Suprapubic skin (tissue), 3 donors: ENCODE data around the gene SLC16A12.

ENCODE experiments used
- EP300 ChIP-seq: sonication (generic); formaldehyde crosslinking; IDR thresholded peaks from one replicate; pipeline ENCODE4 v1.6.1; 2017; ENCODE audit warnings: antibody characterized with exemption
- POLR2A ChIP-seq, 2 donors: fragments of 450-650 bp; IDR thresholded peaks; one replicate each; pipeline ENCODE4 v1.6.1; 2017; ENCODE audit warnings: antibody characterized with exemption in 2 of 2, mild to moderate bottlenecking in 2 of 2, moderate library complexity in 2 of 2
- TF ChIP-seq, protein P1 (sequence below), 2 donors: fragments of 200-600 bp in 1 of 2; fragments of 450-650 bp in 1 of 2; sonication (generic) in 1 of 2; IDR thresholded peaks; one replicate each; pipeline ENCODE4 v1.5.1; 2016 to 2019; ENCODE audit warnings: antibody characterized with exemption in 2 of 2, mild to moderate bottlenecking in 1 of 2, moderate library complexity in 1 of 2

DNA sequence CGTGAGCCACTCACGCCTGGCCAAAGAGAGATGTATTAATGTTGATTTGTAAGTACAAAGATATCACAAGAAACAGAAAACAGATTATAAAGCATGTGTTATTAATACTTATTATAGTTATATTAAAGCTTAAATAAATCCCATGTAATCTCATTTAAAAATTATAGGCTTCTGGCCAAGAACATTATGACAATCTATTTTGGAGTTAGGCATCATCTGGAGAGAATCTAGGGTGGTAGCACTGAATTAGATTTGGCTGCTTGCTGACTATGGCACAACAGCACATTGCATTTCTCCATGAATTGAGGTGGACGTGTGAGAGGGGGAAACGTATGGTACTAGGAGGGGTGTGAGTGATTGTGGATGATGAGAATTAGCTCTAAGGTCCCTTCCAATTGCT, 16.8 kb upstream of the SLC16A12 start:
- TF ChIP-seq, protein P1, sequence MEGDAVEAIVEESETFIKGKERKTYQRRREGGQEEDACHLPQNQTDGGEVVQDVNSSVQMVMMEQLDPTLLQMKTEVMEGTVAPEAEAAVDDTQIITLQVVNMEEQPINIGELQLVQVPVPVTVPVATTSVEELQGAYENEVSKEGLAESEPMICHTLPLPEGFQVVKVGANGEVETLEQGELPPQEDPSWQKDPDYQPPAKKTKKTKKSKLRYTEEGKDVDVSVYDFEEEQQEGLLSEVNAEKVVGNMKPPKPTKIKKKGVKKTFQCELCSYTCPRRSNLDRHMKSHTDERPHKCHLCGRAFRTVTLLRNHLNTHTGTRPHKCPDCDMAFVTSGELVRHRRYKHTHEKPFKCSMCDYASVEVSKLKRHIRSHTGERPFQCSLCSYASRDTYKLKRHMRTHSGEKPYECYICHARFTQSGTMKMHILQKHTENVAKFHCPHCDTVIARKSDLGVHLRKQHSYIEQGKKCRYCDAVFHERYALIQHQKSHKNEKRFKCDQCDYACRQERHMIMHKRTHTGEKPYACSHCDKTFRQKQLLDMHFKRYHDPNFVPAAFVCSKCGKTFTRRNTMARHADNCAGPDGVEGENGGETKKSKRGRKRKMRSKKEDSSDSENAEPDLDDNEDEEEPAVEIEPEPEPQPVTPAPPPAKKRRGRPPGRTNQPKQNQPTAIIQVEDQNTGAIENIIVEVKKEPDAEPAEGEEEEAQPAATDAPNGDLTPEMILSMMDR (IDR thresholded peaks at IDR 0.05): no peak
- TF ChIP-seq POLR2A (IDR thresholded peaks at IDR 0.05) (no peak), EP300 (no peak)
